ENCODE results near the gene OR6J1. TPM values are rescaled to one million over a fixed set of nuclear protein-coding genes. Genes with fewer than 3 reads are reported as not detected.

Gene OR6J1
- total RNA-seq, 1 experiment from 2014 or later: not detected

GRCh38 chr14:22627506-22628263 lies 16.5 kb downstream of the OR6J1 start:
- no peak for DNase-seq (ENCODE audit: low spot score)
- Histone ChIP-seq H3K4me1 (ENCODE audit: insufficient read depth, low read length, poor library complexity, severe bottlenecking) (no peaks in the 10 kb centered on the region), H3K27me3 (replicated peaks; ENCODE audit: insufficient read depth, low read depth, low read length, poor library complexity) (no peaks in the 10 kb centered on the region), H3K9me3 (ENCODE audit: low read depth, low read length, poor library complexity, severe bottlenecking) (no peaks in the 10 kb centered on the region), H3K4me3 (ENCODE audit: low read depth, low read length, poor library complexity, severe bottlenecking) (no peak overlapping the region), H3K36me3 (ENCODE audit: insufficient read depth, low read length, poor library complexity, severe bottlenecking) (no peaks in the 10 kb centered on the region), H3K27ac (ENCODE audit: low read depth, low read length, poor library complexity, severe bottlenecking) (no peak overlapping the region)
- POLR2A ChIA-PET (ENCODE audit: low non-redundant PET): no interaction called here
- BruUV-seq (replicated peaks): no TSS peak
- CTCF ChIA-PET: no interaction called here
- intact Hi-C loops (cut with micrococcal nuclease; ENCODE audit: unreplicated experiment): no loop called here
- no peak for TF ChIP-seq EZH2 (IDR thresholded peaks at IDR 0.05; ENCODE audit: borderline replicate concordance, low read depth, low read length, poor library complexity, severe bottlenecking)
- no peak for TF ChIP-seq CTCF (conservative IDR thresholded peaks at IDR 0.05; ENCODE audit: low read depth, low read length)

- Histone ChIP-seq H3K4me1 (ENCODE audit: insufficient read depth, low read length, poor library complexity, severe bottlenecking) (no peaks in the 10 kb centered on the region), H3K4me3 (ENCODE audit: low read depth, low read length, poor library complexity, severe bottlenecking) (no peak overlapping the region), H3K9me3 (ENCODE audit: low read depth, low read length, poor library complexity, severe bottlenecking) (no peaks in the 10 kb centered on the region), H3K27ac (ENCODE audit: low read depth, low read length, poor library complexity, severe bottlenecking) (no peak overlapping the region), H3K27me3 (replicated peaks; ENCODE audit: insufficient read depth, low read depth, low read length, poor library complexity) (no peaks in the 10 kb centered on the region), H3K36me3 (ENCODE audit: insufficient read depth, low read length, poor library complexity, severe bottlenecking) (no peaks in the 10 kb centered on the region)
- intact Hi-C loops (cut with micrococcal nuclease; ENCODE audit: unreplicated experiment): no loop called here
- ChIA-PET CTCF (no interaction called here), POLR2A (ENCODE audit: low non-redundant PET) (no interaction called here)
- no peak for DNase-seq (ENCODE audit: low spot score)
- TF ChIP-seq CTCF (conservative IDR thresholded peaks at IDR 0.05; ENCODE audit: low read depth, low read length) (no peak), EZH2 (IDR thresholded peaks at IDR 0.05; ENCODE audit: borderline replicate concordance, low read depth, low read length, poor library complexity, severe bottlenecking) (no peak)
- BruUV-seq (replicated peaks): no TSS peak
These were observed 17.6 kb downstream of the OR6J1 start for GRCh38 chr14:22626590-22626989.

GRCh38 chr14:22623047-22623446 lies 21.1 kb downstream of the OR6J1 start:
- ChIA-PET POLR2A (ENCODE audit: low non-redundant PET) (no interaction called here), CTCF (no interaction called here)
- intact Hi-C loops (cut with micrococcal nuclease; ENCODE audit: unreplicated experiment): no loop called here
- Histone ChIP-seq H3K27me3 (replicated peaks; ENCODE audit: insufficient read depth, low read depth, low read length, poor library complexity) (no peaks in the 10 kb centered on the region), H3K36me3 (ENCODE audit: insufficient read depth, low read length, poor library complexity, severe bottlenecking) (no peaks in the 10 kb centered on the region), H3K9me3 (ENCODE audit: low read depth, low read length, poor library complexity, severe bottlenecking) (no peaks in the 10 kb centered on the region), H3K4me1 (ENCODE audit: insufficient read depth, low read length, poor library complexity, severe bottlenecking) (no peaks in the 10 kb centered on the region), H3K4me3 (ENCODE audit: low read depth, low read length, poor library complexity, severe bottlenecking) (no peak overlapping the region), H3K27ac (ENCODE audit: low read depth, low read length, poor library complexity, severe bottlenecking) (no peak overlapping the region)
- no peak for TF ChIP-seq CTCF (conservative IDR thresholded peaks at IDR 0.05; ENCODE audit: low read depth, low read length)
- no peak for TF ChIP-seq EZH2 (IDR thresholded peaks at IDR 0.05; ENCODE audit: borderline replicate concordance, low read depth, low read length, poor library complexity, severe bottlenecking)
- no TSS peak for BruUV-seq (replicated peaks)
- DNase-seq (ENCODE audit: low spot score): no peak

Data from A673 (cell line).